Keratinocyte (primary cell): Measurements from ENCODE around the gene PRDM11.

ENCODE experiments used
- EZH2 ChIP-seq: IDR thresholded peaks from one replicate; pipeline ENCODE4 v1.6.1; 2012; ENCODE audit warnings: inconsistent platforms, mild to moderate bottlenecking, low read length, moderate library complexity
- TF ChIP-seq, protein P1 (sequence below), 3 experiments: IDR thresholded peaks in 1 of 3; conservative IDR thresholded peaks in 1 of 3; optimal IDR thresholded peaks in 1 of 3; 2 replicates in 2 of 3; 3 replicates in 1 of 3; pipeline versions ENCODE3 to v1.5.1; 2011; ENCODE audit warnings: low read length in 3 of 3, mild to moderate bottlenecking in 3 of 3, moderate library complexity in 2 of 3, control low read depth in 1 of 3, inconsistent platforms in 1 of 3; ENCODE audit not compliant: insufficient read depth in 2 of 3; ENCODE audit errors: extremely low read depth in 1 of 3

DNA sequence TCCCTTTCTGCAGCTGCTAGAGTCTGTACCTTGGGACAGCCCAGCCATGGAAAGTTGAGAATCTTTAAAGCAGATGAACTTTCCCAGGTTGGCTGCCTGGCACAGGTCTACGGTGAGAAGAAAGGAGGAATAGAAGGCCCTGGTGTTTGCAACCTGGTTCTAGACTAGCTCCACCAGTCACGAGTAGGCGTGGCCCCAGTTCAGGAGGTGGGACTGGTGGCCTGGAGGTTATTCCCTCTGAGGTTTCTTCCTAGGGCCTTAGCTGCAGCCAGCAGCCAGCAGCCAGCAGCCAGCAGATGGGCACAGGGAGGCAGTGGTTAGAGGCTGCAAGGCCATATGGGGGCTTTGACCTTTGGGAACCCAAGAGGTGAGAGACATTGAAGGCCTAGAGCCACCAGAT, 40.9 kb downstream of the PRDM11 start:
- TF ChIP-seq, protein P1, sequence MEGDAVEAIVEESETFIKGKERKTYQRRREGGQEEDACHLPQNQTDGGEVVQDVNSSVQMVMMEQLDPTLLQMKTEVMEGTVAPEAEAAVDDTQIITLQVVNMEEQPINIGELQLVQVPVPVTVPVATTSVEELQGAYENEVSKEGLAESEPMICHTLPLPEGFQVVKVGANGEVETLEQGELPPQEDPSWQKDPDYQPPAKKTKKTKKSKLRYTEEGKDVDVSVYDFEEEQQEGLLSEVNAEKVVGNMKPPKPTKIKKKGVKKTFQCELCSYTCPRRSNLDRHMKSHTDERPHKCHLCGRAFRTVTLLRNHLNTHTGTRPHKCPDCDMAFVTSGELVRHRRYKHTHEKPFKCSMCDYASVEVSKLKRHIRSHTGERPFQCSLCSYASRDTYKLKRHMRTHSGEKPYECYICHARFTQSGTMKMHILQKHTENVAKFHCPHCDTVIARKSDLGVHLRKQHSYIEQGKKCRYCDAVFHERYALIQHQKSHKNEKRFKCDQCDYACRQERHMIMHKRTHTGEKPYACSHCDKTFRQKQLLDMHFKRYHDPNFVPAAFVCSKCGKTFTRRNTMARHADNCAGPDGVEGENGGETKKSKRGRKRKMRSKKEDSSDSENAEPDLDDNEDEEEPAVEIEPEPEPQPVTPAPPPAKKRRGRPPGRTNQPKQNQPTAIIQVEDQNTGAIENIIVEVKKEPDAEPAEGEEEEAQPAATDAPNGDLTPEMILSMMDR (optimal IDR thresholded peaks at IDR 0.05 in 1 of 3, IDR thresholded peaks at IDR 0.05 in 1 of 3, conservative IDR thresholded peaks at IDR 0.05 in 1 of 3; ENCODE audit: extremely low read depth in 1 of 3, insufficient read depth in 2 of 3, low read length in 3 of 3): no peak
- TF ChIP-seq EZH2: no peak
